GM18498 (cell line): ENCODE results near the gene OVCA2.
"Not testable (repeated sequence)": the region's sequence is repeated elsewhere in the genome, so short reads cannot be mapped to it uniquely, and the experiment has no call there.

Experiments
- ATAC-seq: cut with Tn5 transposase; IDR thresholded peaks from one replicate; pipeline ENCODE4 v1.9.1; 2021; ENCODE audit warnings: mild to moderate bottlenecking, moderate library complexity; ENCODE audit not compliant: unreplicated experiment

OVCA2 gene

GRCh38 chr17:2013220-2013993, 28.4 kb upstream of the OVCA2 start:
- ATAC-seq, result not testable (repeated sequence)

DNA sequence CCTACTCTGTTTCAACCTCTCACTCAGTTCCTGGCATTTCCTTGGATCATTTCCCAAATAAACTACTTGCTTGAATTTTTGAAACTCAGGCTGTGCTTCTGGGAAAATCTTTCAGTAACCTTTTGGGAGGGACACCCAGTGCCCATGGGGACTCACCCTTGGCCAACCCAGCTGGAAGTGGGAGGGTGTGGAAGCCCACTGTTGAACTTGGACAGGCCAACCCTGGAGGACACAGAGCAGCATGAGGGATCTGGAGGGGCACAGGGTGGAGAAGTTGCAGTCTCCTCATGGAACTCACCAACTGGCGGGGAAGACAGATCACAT, 27.9 kb upstream of the OVCA2 start:
- ATAC-seq, result no peak

- no peak for ATAC-seq
Observed at GRCh38 chr17:2015314-2015713, 26.5 kb upstream of the OVCA2 start.

- ATAC-seq, result no peak
Observed at GRCh38 chr17:2016494-2016893, 25.3 kb upstream of the OVCA2 start.

DNA sequence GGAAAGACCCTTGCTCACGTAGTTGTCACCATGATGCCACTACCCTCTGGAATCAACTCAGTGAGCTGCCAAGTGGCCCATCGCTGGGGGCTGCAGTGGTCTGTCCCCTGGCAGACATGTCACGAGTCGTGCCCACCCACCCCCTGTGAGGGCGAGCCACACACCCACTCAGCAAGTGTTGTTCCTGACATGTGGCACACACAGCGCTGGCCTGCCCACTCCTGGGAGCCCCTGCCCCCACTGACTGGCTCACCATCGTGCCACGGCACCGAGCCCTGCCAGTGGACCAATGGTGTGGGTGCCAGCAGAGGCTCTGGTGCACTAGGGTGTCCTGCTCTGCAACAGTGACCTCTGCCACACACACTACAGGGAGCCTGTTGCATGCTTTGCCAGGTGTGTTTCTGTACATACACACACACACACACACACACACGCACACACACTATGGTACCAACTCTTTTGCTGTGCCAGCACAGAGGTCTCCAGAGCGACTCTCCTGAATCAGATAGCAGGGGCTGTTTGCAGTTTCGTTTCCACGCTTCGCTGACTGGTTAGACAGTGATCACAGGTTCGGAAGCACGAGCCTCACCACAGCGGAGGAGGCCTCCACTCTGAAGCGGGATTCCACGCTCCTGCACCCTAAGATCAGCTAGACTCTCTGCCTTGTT, 24.4 kb upstream of the OVCA2 start:
- ATAC-seq, result no peak

GRCh38 chr17:2018716-2019510, 22.9 kb upstream of the OVCA2 start:
- ATAC-seq, result no peak

GRCh38 chr17:2019723-2020122, 22.1 kb upstream of the OVCA2 start:
- ATAC-seq, result no peak

- no peak for ATAC-seq
Observed at GRCh38 chr17:2020721-2021120, 21.1 kb upstream of the OVCA2 start.

GRCh38 chr17:2022647-2023240, 19.1 kb upstream of the OVCA2 start:
- ATAC-seq, result no peak

- no peak for ATAC-seq
Observed at GRCh38 chr17:2023256-2023655, 18.6 kb upstream of the OVCA2 start.

- no peak for ATAC-seq
Observed at GRCh38 chr17:2023692-2024571, 17.9 kb upstream of the OVCA2 start.

DNA sequence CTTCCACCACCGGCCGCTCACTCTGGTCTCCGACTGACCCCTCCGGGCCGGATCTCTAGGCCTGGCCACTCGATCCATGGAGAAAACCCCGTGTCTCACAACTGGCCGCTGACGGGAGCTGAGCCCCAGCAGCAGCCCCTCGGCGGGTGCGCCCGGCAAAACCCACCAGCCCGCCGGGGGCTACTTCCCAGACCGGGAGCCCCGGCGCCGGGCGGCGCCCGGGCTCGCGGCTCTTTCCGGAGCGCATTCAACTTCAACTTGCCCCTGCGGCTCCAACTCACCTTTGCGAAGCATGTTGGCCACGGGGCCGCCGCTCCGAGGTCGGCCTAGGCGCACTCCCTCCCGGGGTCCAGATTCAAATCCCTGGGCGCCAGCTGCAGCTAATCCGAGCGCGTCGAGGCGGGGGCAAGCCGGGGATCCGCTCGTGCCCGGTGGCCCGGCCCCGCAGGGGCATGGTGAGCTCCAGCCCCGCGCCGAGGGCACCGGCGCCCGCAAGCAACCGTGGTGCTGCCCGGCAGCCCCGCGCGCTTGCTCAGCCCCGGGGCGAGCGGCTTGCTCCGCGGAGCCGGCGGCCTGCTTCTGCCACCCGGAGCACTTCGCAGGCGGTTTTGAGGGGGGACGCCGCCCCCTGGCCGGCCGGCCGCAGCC, 17.1 kb upstream of the OVCA2 start:
- ATAC-seq, result no peak

DNA sequence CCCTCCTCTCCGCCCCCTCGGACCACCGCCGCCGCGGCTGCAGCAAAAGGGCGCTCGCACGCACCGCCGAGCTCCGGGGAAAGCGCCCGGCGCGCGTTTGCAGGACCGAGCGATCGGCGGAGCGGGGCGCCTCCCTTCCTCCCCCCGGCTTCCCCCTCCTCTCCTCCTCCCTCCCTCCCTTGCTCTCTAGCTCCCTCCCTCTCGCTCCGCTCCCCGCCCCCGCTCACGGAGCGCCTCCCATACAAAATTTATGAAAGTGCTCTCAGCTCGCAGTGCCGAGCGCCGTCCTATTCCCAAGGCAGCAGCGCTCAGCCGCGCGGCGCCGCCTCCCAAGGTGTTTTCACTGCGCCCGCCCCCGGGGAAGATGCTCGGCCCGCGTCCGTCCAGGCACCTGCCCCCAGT, 16.6 kb upstream of the OVCA2 start, which contains the start of gene RTN4RL1:
Gene RTN4RL1 (minus strand): TSS at position 115 of the 402 bp plus-strand sequence. CDS start 469 bp downstream, outside the sequence.
- ATAC-seq, result no peak

- no peak for ATAC-seq
Observed at GRCh38 chr17:2025622-2026309, 16.1 kb upstream of the OVCA2 start.

DNA sequence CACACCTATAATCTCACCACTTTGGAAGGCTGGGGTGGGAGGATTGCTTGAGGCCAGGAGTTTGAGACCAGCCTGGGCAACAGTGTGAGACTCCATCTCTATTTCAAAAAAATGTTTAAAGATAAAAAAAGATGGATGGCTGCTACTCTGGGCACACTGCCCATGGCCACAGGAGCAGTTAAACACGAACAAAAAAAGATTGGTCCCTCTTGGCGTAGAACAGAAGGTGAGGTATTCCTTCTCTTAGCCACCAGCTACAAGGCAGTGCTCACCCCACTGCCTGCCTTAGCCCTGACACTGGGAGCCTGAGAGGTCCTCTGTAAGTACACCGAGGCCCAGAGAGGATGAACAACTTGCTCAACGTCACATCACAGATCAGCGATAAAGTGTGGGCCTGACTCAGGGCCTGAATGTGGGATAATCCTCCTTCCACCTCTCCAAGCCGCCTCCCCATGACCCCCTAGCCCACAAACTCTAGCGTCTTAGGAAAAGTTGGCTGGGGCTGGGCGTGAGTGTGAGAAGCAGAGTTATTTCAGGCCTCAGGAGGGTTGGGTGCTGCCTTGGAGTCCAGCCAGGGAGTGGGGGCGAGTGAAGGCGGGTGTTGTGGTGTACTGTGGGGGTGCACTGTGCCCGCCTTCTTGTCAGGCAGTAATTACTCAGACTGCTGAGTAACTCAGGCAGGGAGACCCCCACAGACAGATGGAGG, 14.1 kb upstream of the OVCA2 start:
- ATAC-seq, result no peak

- ATAC-seq, result no peak
Observed at GRCh38 chr17:2028234-2028614, 13.6 kb upstream of the OVCA2 start.

GRCh38 chr17:2028737-2029136, 13.1 kb upstream of the OVCA2 start:
- ATAC-seq, result no peak

GRCh38 chr17:2029911-2030778, 11.7 kb upstream of the OVCA2 start, which contains the start of gene DPH1:
Gene DPH1 (plus strand): TSS chr17:2030153. CDS start chr17:2030170, 17 bp downstream.
- ATAC-seq, result peak; percentile 71
